NT2/D1 (cell line): ENCODE data around the gene BMPER.

Experiments
- DNase-seq: peaks from one replicate; pipeline ENCODE4 v3.0.0-alpha.2; 2011; ENCODE audit warnings: low read depth, low spot score
- H3K27me3 ChIP-seq: 2 replicates; pipeline ENCODE4 v1.6.0; 2011; ENCODE audit warnings: mild to moderate bottlenecking; ENCODE audit not compliant: insufficient read length, insufficient read depth
- H3K36me3 ChIP-seq: 2 replicates; pipeline ENCODE4 v1.6.1; 2011; ENCODE audit warnings: mild to moderate bottlenecking, low read length, mixed read lengths; ENCODE audit not compliant: insufficient read depth, insufficient read length
- H3K4me1 ChIP-seq: 2 replicates; pipeline ENCODE4 v1.5.1; 2011; ENCODE audit not compliant: insufficient read depth, insufficient read length
- H3K4me3 ChIP-seq: 2 replicates; pipeline ENCODE4 v1.5.1; 2011; ENCODE audit warnings: low read depth; ENCODE audit not compliant: insufficient read length
- H3K9ac ChIP-seq: 2 replicates; pipeline ENCODE4 v1.6.0; 2011; ENCODE audit warnings: low read depth; ENCODE audit not compliant: insufficient read length
- H3K9me3 ChIP-seq: 2 replicates; pipeline ENCODE4 v1.5.1; 2011; ENCODE audit warnings: mild to moderate bottlenecking, low read length; ENCODE audit not compliant: insufficient read depth
- SUZ12 ChIP-seq: IDR thresholded peaks from 2 replicates; pipeline ENCODE4 v1.6.1; 2011; ENCODE audit not compliant: insufficient read length, insufficient read depth; ENCODE audit errors: extremely low read depth
- YY1 ChIP-seq: IDR thresholded peaks from 2 replicates; pipeline ENCODE4 v1.6.1; 2011; ENCODE audit not compliant: insufficient read length, insufficient read depth
- ZNF274 ChIP-seq: IDR thresholded peaks from 2 replicates; pipeline ENCODE4 v1.6.1; 2011; ENCODE audit warnings: mild to moderate bottlenecking, low read depth, low read length

The BMPER gene

GRCh38 chr7:34155220-34155908 is 250.0 kb downstream of the BMPER start:
- no peak for TF ChIP-seq SUZ12
- no peak for TF ChIP-seq YY1
- no peak for TF ChIP-seq ZNF274
- Histone ChIP-seq H3K4me3 (no peak overlapping the region), H3K27me3 (no peaks in the 10 kb centered on the region), H3K9me3 (no peaks in the 10 kb centered on the region), H3K9ac (no peak overlapping the region), H3K4me1 (no peaks in the 10 kb centered on the region), H3K36me3 (no peaks in the 10 kb centered on the region)
- no peak for DNase-seq

DNA sequence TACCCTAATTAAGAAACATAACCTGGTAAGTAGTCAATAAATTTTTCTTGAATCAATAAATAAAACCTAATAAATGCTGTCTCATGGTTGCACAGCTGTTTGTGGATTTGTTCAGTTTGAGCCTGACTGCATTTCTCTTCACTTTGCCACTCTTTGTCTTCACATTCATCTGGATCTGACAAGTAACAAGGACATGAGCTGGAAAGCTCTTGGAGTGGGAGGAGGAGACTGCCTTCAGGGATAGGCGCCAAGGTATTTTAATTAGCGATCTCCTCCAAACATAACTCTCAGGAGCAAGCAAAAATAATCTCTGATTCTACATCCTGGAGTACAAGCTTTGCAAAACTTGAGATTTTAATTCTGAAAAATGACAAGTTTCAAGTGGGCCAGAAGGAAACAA is 251.0 kb downstream of the BMPER start:
- no peak for DNase-seq
- H3K9ac ChIP-seq, result no peak overlapping the region

GRCh38 chr7:34157137-34157536 is 251.8 kb downstream of the BMPER start:
- TF ChIP-seq YY1 (no peak), SUZ12 (no peak), ZNF274 (no peak)
- no peaks in the 10 kb centered on the region for H3K4me1 ChIP-seq
- DNase-seq, result no peak

More for the DNA sequence above, 251.0 kb downstream of the BMPER start:
- Histone ChIP-seq H3K36me3 (no peaks in the 10 kb centered on the region), H3K4me1 (no peaks in the 10 kb centered on the region), H3K27me3 (no peaks in the 10 kb centered on the region), H3K9me3 (no peaks in the 10 kb centered on the region), H3K4me3 (no peak overlapping the region)
- TF ChIP-seq ZNF274 (no peak), SUZ12 (no peak), YY1 (no peak)

DNA sequence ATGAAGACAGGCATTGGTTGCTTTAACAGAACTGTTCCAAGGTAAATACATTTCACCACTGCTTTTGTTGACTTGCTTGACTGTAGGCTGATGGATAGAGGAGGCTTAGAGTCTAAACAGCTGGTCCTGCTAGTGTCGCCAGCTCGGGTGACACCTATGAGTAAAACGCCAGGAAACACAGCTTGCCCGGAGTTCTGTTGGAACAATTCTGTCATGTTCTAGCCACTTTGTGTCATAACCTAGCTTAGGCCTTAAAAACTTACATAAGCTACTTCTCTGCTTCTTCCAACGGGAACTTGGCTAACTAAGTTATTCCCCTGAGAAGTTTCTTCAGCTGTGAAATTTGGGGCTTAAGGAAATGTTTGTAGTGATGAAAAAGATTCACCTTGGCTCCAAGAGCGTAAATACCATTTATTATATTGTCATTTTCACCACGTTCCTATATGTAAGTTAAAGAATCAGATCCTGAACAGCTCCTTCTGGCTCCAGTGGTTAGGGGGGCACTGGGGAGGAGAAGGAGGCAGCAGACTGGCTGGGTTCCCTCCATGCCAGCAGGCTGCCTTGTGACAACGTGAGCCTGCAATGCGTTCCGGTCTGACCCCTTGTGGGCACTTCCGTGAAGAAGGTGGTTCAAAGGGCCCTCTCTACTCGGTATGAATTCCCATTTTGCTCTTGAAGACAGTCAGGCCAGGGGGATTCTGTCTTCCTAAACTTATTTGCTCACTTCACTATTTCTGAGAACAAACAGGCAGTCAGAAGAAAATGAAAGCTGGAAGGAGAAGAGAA is 253.2 kb downstream of the BMPER start:
- no peak for DNase-seq
- Histone ChIP-seq H3K9me3 (no peaks in the 10 kb centered on the region), H3K4me3 (no peak overlapping the region), H3K36me3 (no peaks in the 10 kb centered on the region), H3K27me3 (no peaks in the 10 kb centered on the region), H3K9ac (no peak overlapping the region), H3K4me1 (no peaks in the 10 kb centered on the region)
- TF ChIP-seq SUZ12, result no peak
- TF ChIP-seq YY1, result no peak
- TF ChIP-seq ZNF274, result no peak

More at GRCh38 chr7:34157137-34157536, 251.8 kb downstream of the BMPER start:
- H3K36me3 ChIP-seq, result no peaks in the 10 kb centered on the region
- H3K9me3 ChIP-seq, result no peaks in the 10 kb centered on the region
- no peak overlapping the region for H3K4me3 ChIP-seq
- H3K9ac ChIP-seq, result no peak overlapping the region
- H3K27me3 ChIP-seq, result no peaks in the 10 kb centered on the region

GRCh38 chr7:34160261-34160752 is 255.0 kb downstream of the BMPER start:
- TF ChIP-seq SUZ12, result no peak
- TF ChIP-seq YY1, result no peak
- TF ChIP-seq ZNF274, result no peak
- H3K9ac ChIP-seq, result no peak overlapping the region

GRCh38 chr7:34162027-34162565 is 256.8 kb downstream of the BMPER start:
- Histone ChIP-seq H3K36me3 (no peaks in the 10 kb centered on the region), H3K4me3 (no peak overlapping the region), H3K27me3 (no peaks in the 10 kb centered on the region), H3K4me1 (no peaks in the 10 kb centered on the region), H3K9me3 (no peaks in the 10 kb centered on the region; the same call in 1 of the 2 replicates), H3K9ac (no peak overlapping the region)
- no peak for DNase-seq
- TF ChIP-seq ZNF274 (no peak), SUZ12 (no peak), YY1 (no peak)

More at GRCh38 chr7:34160261-34160752, 255.0 kb downstream of the BMPER start:
- no peak for DNase-seq
- Histone ChIP-seq H3K4me1 (no peaks in the 10 kb centered on the region), H3K9me3 (no peaks in the 10 kb centered on the region), H3K27me3 (no peaks in the 10 kb centered on the region), H3K36me3 (no peaks in the 10 kb centered on the region), H3K4me3 (no peak overlapping the region)

GRCh38 chr7:34162677-34163076 is 257.3 kb downstream of the BMPER start:
- no peaks in the 10 kb centered on the region; the same call in 1 of the 2 replicates for H3K9me3 ChIP-seq
- no peak for DNase-seq
- H3K27me3 ChIP-seq, result no peaks in the 10 kb centered on the region
- H3K9ac ChIP-seq, result no peak overlapping the region
- no peak overlapping the region for H3K4me3 ChIP-seq
- H3K4me1 ChIP-seq, result no peaks in the 10 kb centered on the region
- TF ChIP-seq ZNF274 (no peak), SUZ12 (no peak), YY1 (no peak)
- H3K36me3 ChIP-seq, result no peaks in the 10 kb centered on the region
